ENCODE measurements around the gene GFY.
A peak's percentile ranks its signal among the peaks of the same experiment; 100 is the strongest.

Gene GFY

GRCh38 chr19:49473868-49474541 lies 48.8 kb downstream of the GFY start, which contains the start of gene FLT3LG:
FLT3LG (plus strand) TSS chr19:49474215; CDS start chr19:49474640, 425 bp downstream.
- DNase-seq = peak; percentile 88

DNA sequence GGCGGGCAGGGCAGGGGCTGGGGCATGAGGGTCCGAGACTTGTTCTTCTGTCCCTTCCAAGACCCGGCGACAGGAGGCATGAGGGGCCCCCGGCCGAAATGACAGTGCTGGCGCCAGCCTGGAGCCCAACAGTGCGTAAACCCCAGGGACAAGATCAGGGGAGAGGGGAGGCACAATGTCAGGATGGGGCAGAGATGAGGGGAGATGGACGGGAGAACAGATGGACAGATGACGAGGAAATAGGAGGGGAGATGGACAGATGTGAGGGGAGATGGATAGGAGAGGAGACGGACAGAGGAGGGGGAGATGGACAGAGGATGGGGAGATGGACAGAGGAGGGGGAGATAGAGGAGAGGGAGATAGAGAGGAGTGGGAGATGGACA lies 49.3 kb downstream of the GFY start:
- DNase-seq = no peak

- no peak for DNase-seq
Measured at GRCh38 chr19:49475191-49475917, 50.2 kb downstream of the GFY start.

- DNase-seq = peak; percentile 63
Measured at GRCh38 chr19:49475995-49476880, 51.0 kb downstream of the GFY start.
